Measurements from ENCODE around the gene SSTR5.
"Not testable (repeated sequence)": the region's sequence is repeated elsewhere in the genome, so short reads cannot be mapped to it uniquely, and the experiment has no call there.

Gene SSTR5

GRCh38 chr16:1081734-1082265 is 9.3 kb downstream of the SSTR5 start:
- DNase-seq (ENCODE audit: low read depth), result no peak
- TF ChIP-seq CTCF (IDR thresholded peaks at IDR 0.05; ENCODE audit: low read depth, low read length), result no peak
- no peak for TF ChIP-seq MYC (IDR thresholded peaks at IDR 0.05; ENCODE audit: low read depth, low read length)
- TF ChIP-seq POLR2A (IDR thresholded peaks at IDR 0.05; ENCODE audit: extremely low read depth, insufficient read length), result no peak
- TF ChIP-seq MAX (IDR thresholded peaks at IDR 0.05; ENCODE audit: low read depth, low read length), result no peak
- no peak overlapping the region for H3K4me3 ChIP-seq (ENCODE audit: low read depth, low read length)

- no peak for TF ChIP-seq POLR2A (IDR thresholded peaks at IDR 0.05; ENCODE audit: extremely low read depth, insufficient read length)
- peak; percentile 42; the same call in 1 of the 2 replicates for TF ChIP-seq MAX (IDR thresholded peaks at IDR 0.05; ENCODE audit: low read depth, low read length)
- TF ChIP-seq MYC (IDR thresholded peaks at IDR 0.05; ENCODE audit: low read depth, low read length), result 0 out of 2 replicates have a peak, but pooled peaks have one; percentile 32
- no peak for TF ChIP-seq CTCF (IDR thresholded peaks at IDR 0.05; ENCODE audit: low read depth, low read length)
- DNase-seq (ENCODE audit: low read depth), result no peak
- H3K4me3 ChIP-seq (ENCODE audit: low read depth, low read length), result no peak overlapping the region
These were observed 9.9 kb downstream of the SSTR5 start for GRCh38 chr16:1082266-1082951.

DNA sequence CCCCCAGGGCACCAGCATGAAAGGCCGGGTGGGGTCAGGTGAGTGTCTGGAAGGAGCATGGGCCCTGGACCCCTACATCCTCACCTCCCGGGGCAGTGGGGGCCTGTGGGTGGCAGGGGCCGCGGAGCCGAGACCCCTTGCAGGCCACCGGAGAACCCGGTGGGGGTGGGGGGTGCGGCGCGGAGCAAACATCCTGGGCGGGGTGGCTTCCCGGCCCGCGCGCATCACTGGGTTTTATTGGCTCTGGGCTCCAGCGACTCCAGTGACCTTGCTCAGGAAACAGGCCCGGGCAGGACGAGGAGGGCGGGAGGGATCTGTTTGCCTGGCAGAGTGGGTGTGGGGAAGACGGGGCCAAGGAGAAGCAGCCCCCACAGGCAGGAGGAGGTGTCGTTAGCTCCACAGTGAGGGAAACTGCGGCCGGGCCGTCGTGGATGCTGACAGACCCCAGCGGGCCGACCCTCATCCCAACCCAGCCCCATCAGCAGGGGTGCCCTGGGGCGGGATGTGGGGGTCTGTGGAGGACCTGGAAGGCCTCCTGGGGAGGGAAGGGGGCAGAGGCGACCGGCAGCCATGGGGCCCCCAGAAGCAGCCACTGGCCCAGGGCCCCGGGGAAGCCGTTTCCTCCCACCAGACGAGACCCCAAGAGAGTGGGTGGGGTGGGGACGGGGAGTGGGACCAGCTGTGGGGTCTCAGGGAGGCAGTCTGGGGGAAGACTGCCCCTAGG is 10.6 kb downstream of the SSTR5 start:
- no peak for TF ChIP-seq MYC (IDR thresholded peaks at IDR 0.05; ENCODE audit: low read depth, low read length)
- TF ChIP-seq MAX (IDR thresholded peaks at IDR 0.05; ENCODE audit: low read depth, low read length), result no peak
- no peak for TF ChIP-seq POLR2A (IDR thresholded peaks at IDR 0.05; ENCODE audit: extremely low read depth, insufficient read length)
- no peak for TF ChIP-seq CTCF (IDR thresholded peaks at IDR 0.05; ENCODE audit: low read depth, low read length)
- H3K4me3 ChIP-seq (ENCODE audit: low read depth, low read length), result no peak overlapping the region
- DNase-seq (ENCODE audit: low read depth), result no peak

DNA sequence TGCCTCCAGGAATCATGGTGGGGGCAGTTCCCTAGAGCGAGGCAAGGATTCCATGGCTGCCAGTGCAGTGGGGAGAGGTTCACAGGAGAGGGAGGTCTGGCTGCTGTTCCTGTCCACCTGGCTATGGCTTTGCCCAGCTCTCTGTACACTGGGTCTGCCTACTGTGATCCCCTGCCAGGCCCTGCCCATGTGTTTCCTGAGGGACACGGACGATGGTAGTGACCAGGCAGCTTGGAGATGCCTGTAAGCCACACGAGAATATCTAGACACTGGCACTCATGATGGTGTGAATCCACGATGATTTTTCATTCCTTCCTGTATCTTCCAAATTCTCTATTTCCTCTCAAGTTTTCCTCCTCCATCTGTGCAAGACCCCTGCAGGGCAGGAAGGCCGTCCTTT is 12.4 kb downstream of the SSTR5 start:
- no peak for DNase-seq (ENCODE audit: low read depth)
- TF ChIP-seq MAX (IDR thresholded peaks at IDR 0.05; ENCODE audit: low read depth, low read length) (no peak), POLR2A (IDR thresholded peaks at IDR 0.05; ENCODE audit: extremely low read depth, insufficient read length) (no peak), MYC (IDR thresholded peaks at IDR 0.05; ENCODE audit: low read depth, low read length) (no peak), CTCF (IDR thresholded peaks at IDR 0.05; ENCODE audit: low read depth, low read length) (no peak)
- H3K4me3 ChIP-seq (ENCODE audit: low read depth, low read length), result no peak overlapping the region

- H3K4me3 ChIP-seq (ENCODE audit: low read depth, low read length), result not testable (repeated sequence)
These were observed 13.9 kb downstream of the SSTR5 start for GRCh38 chr16:1086443-1086842.

More at GRCh38 chr16:1086443-1086842, 13.9 kb downstream of the SSTR5 start:
- not testable (repeated sequence) for DNase-seq (ENCODE audit: low read depth)
